Activated CD4-positive, alpha-beta T cell treated with anti-CD3 and anti-CD28 coated beads, Interleukin-2, Interleukin-6, amounts not matched to agents 100 ng/mL and 50 ng/mL, durations not matched to agents 16 hours and 8 hours (primary cell): ENCODE results near the gene TBX18.

Source experiments
- DNase-seq: peaks from one replicate; pipeline ENCODE4 v3.0.0-alpha.2; 2020

TBX18 gene

GRCh38 chr6:84772428-84773132, 8.2 kb upstream of the TBX18 start:
- DNase-seq: no peak

GRCh38 chr6:84771756-84772356, 7.5 kb upstream of the TBX18 start:
- no peak for DNase-seq

GRCh38 chr6:84771125-84771755, 6.8 kb upstream of the TBX18 start:
- no peak for DNase-seq

GRCh38 chr6:84770521-84770920, 6.1 kb upstream of the TBX18 start:
- no peak for DNase-seq

GRCh38 chr6:84769306-84769705, 4.9 kb upstream of the TBX18 start:
- DNase-seq: no peak

GRCh38 chr6:84768442-84769174, 4.2 kb upstream of the TBX18 start:
- DNase-seq: no peak

GRCh38 chr6:84767526-84768201, 3.3 kb upstream of the TBX18 start:
- DNase-seq: no peak

- no peak for DNase-seq
Observed at GRCh38 chr6:84766799-84767525, 2.6 kb upstream of the TBX18 start.

GRCh38 chr6:84766118-84766798, 1.9 kb upstream of the TBX18 start:
- no peak for DNase-seq

GRCh38 chr6:84763886-84764331, 489 bp downstream of the TBX18 start:
- DNase-seq: no peak

- DNase-seq: no peak
Observed at GRCh38 chr6:84763003-84763885, 1.2 kb downstream of the TBX18 start.

GRCh38 chr6:84762220-84763002, 2.0 kb downstream of the TBX18 start:
- no peak for DNase-seq

GRCh38 chr6:84758486-84758885, 5.9 kb downstream of the TBX18 start:
- DNase-seq: no peak

- DNase-seq: no peak
Observed at GRCh38 chr6:84756877-84757276, 7.5 kb downstream of the TBX18 start.

GRCh38 chr6:84756466-84756865, 7.9 kb downstream of the TBX18 start:
- no peak for DNase-seq

- DNase-seq: no peak
Observed at GRCh38 chr6:84753173-84753572, 11.2 kb downstream of the TBX18 start.

GRCh38 chr6:84752118-84752850, 12.1 kb downstream of the TBX18 start:
- no peak for DNase-seq

GRCh38 chr6:84749181-84749580, 15.2 kb downstream of the TBX18 start:
- DNase-seq: no peak

GRCh38 chr6:84748376-84748775, 16.0 kb downstream of the TBX18 start:
- no peak for DNase-seq
